Erythroblast (primary cell): ENCODE results near the gene SLC15A3.

Source experiments
- GATA1 ChIP-seq: IDR thresholded peaks from 2 replicates; pipeline ENCODE4 v1.6.1; 2011; ENCODE audit warnings: low read depth, mild to moderate bottlenecking, control low read depth, low read length, moderate library complexity
- POLR2A ChIP-seq: IDR thresholded peaks from 2 replicates; pipeline ENCODE4 v1.6.1; 2011; ENCODE audit warnings: mild to moderate bottlenecking, low read length

DNA sequence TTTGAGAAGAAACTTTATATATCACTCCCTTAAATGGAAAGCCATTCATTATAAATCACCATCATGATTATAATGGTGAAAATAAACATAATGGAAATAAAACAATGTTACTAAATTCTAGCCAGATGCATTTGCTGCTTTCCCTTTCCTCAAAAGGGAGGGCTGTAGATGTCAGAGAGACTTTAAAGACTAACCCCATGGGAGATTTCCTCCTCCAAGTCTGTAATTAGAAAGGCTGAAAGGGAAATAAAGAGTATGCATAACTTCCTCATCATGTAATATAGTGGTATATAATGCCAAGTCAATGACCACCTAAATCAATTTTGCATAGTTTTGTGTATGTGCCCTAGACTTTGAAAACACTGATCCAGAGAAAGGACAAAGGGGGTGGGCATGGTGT, 25.9 kb upstream of the SLC15A3 start:
- TF ChIP-seq POLR2A (no peak), GATA1 (no peak)
